ENCODE data around the gene F2. TPM values are rescaled to one million over a fixed set of nuclear protein-coding genes. Genes with fewer than 3 reads are reported as not detected.
A peak's percentile ranks its signal among the peaks of the same experiment; 100 is the strongest.

The F2 gene
- total RNA-seq, 2 experiments from 2014 or later, result 0.16 TPM; not detected in 1

- no peaks in the 10 kb centered on the region for H3K4me1 Mint-ChIP-seq (ENCODE audit: low read depth)
- peaks cover 12% of the 10 kb centered on the region for H3K36me3 Mint-ChIP-seq (ENCODE audit: low read depth)
- ATAC-seq (no peak), DNase-seq (no peak)
- H3K27me3 Mint-ChIP-seq (ENCODE audit: low read depth), result no peaks in the 10 kb centered on the region
- no peak overlapping the region for H3K27ac Mint-ChIP-seq
- ChIA-PET POLR2A (no interaction called here), CTCF (no interaction called here)
- H3K4me3 Mint-ChIP-seq, result no peak overlapping the region
- no peaks in the 10 kb centered on the region for H3K9me3 Mint-ChIP-seq (ENCODE audit: insufficient read depth)
These were observed 17.6 kb downstream of the F2 start for GRCh38 chr11:46736615-46737014.

- Mint-ChIP-seq H3K36me3 (ENCODE audit: low read depth) (peaks cover 23% of the 10 kb centered on the region), H3K4me3 (no peak overlapping the region), H3K4me1 (ENCODE audit: low read depth) (no peaks in the 10 kb centered on the region), H3K9me3 (ENCODE audit: insufficient read depth) (no peaks in the 10 kb centered on the region), H3K27ac (no peak overlapping the region), H3K27me3 (ENCODE audit: low read depth) (no peaks in the 10 kb centered on the region)
- DNase-seq (no peak), ATAC-seq (no peak)
- CTCF ChIA-PET, result no interaction called here
- POLR2A ChIA-PET, result interaction anchor here (0.6 kb wide), 1 partner anchor 65 kb away, joined by 4 read pairs; no protein-coding TSS in a partner anchor
These were observed 18.7 kb downstream of the F2 start for GRCh38 chr11:46737699-46738098.

- H3K27ac Mint-ChIP-seq, result peak overlapping the region; percentile 26
- no peaks in the 10 kb centered on the region for H3K27me3 Mint-ChIP-seq (ENCODE audit: low read depth)
- no peaks in the 10 kb centered on the region for H3K9me3 Mint-ChIP-seq (ENCODE audit: insufficient read depth)
- ATAC-seq, result no peak
- peaks cover 33% of the 10 kb centered on the region for H3K36me3 Mint-ChIP-seq (ENCODE audit: low read depth)
- POLR2A ChIA-PET, result interaction anchor here (1.1 kb wide), 1 partner anchor 38 kb away, joined by 5 read pairs; the partner anchor contains the start of genes ARHGAP1 and ZNF408
- no peaks in the 10 kb centered on the region for H3K4me1 Mint-ChIP-seq (ENCODE audit: low read depth)
- no peak overlapping the region for H3K4me3 Mint-ChIP-seq
- CTCF ChIA-PET, result no interaction called here
- no peak for DNase-seq
These were observed 19.9 kb downstream of the F2 start for GRCh38 chr11:46738887-46739286.

- H3K36me3 Mint-ChIP-seq (ENCODE audit: low read depth), result peaks cover 55% of the 10 kb centered on the region
- POLR2A ChIA-PET, result interaction anchor here (1.0 kb wide), 1 partner anchor 12 kb away, joined by 3 read pairs; no protein-coding TSS in a partner anchor
- DNase-seq (no peak), ATAC-seq (no peak)
- CTCF ChIA-PET, result no interaction called here
- H3K27ac Mint-ChIP-seq, result peak overlapping the region; percentile 34
- no peak overlapping the region for H3K4me3 Mint-ChIP-seq
- no peaks in the 10 kb centered on the region for H3K4me1 Mint-ChIP-seq (ENCODE audit: low read depth)
- no peaks in the 10 kb centered on the region for H3K9me3 Mint-ChIP-seq (ENCODE audit: insufficient read depth)
- no peaks in the 10 kb centered on the region for H3K27me3 Mint-ChIP-seq (ENCODE audit: low read depth)
These were observed 22.8 kb downstream of the F2 start for GRCh38 chr11:46741600-46742484.

GRCh38 chr11:46743043-46743442, 24.0 kb downstream of the F2 start:
- peaks cover 59% of the 10 kb centered on the region for H3K36me3 Mint-ChIP-seq (ENCODE audit: low read depth)
- H3K27me3 Mint-ChIP-seq (ENCODE audit: low read depth), result no peaks in the 10 kb centered on the region
- no peak overlapping the region for H3K27ac Mint-ChIP-seq
- no peaks in the 10 kb centered on the region for H3K4me1 Mint-ChIP-seq (ENCODE audit: low read depth)
- ChIA-PET POLR2A (no interaction called here), CTCF (interaction anchor here (1.0 to 1.1 kb wide), 2 partner anchors 43 to 353 kb away, joined by 3 to 4 read pairs; no protein-coding TSS in a partner anchor)
- H3K4me3 Mint-ChIP-seq, result no peak overlapping the region
- DNase-seq (no peak), ATAC-seq (no peak)
- no peaks in the 10 kb centered on the region for H3K9me3 Mint-ChIP-seq (ENCODE audit: insufficient read depth)

- Mint-ChIP-seq H3K27ac (peak overlapping the region; percentile 22), H3K4me1 (ENCODE audit: low read depth) (no peaks in the 10 kb centered on the region), H3K36me3 (ENCODE audit: low read depth) (peaks cover 59% of the 10 kb centered on the region), H3K4me3 (no peak overlapping the region), H3K27me3 (ENCODE audit: low read depth) (no peaks in the 10 kb centered on the region), H3K9me3 (ENCODE audit: insufficient read depth) (no peaks in the 10 kb centered on the region)
- no peak for DNase-seq
- no peak for ATAC-seq
- POLR2A ChIA-PET, result interaction anchor here (0.6 kb wide), 1 partner anchor 114 kb away, joined by 3 read pairs; no protein-coding TSS in a partner anchor
- CTCF ChIA-PET, result interaction anchor here (1.0 to 1.1 kb wide), 2 partner anchors 44 to 354 kb away, joined by 3 to 4 read pairs; no protein-coding TSS in a partner anchor
These were observed 24.8 kb downstream of the F2 start for GRCh38 chr11:46743693-46744339.

- Mint-ChIP-seq H3K27ac (no peak overlapping the region), H3K4me1 (ENCODE audit: low read depth) (no peaks in the 10 kb centered on the region), H3K36me3 (ENCODE audit: low read depth) (peaks cover 63% of the 10 kb centered on the region), H3K9me3 (ENCODE audit: insufficient read depth) (no peaks in the 10 kb centered on the region), H3K4me3 (no peak overlapping the region), H3K27me3 (ENCODE audit: low read depth) (no peaks in the 10 kb centered on the region)
- DNase-seq (no peak), ATAC-seq (no peak)
- ChIA-PET CTCF (no interaction called here), POLR2A (no interaction called here)
These were observed 26.3 kb downstream of the F2 start for GRCh38 chr11:46745328-46745727.

GRCh38 chr11:46745995-46746394, 27.0 kb downstream of the F2 start:
- ATAC-seq (no peak), DNase-seq (no peak)
- Mint-ChIP-seq H3K36me3 (ENCODE audit: low read depth) (peaks cover 69% of the 10 kb centered on the region), H3K9me3 (ENCODE audit: insufficient read depth) (no peaks in the 10 kb centered on the region), H3K4me1 (ENCODE audit: low read depth) (no peaks in the 10 kb centered on the region), H3K27me3 (ENCODE audit: low read depth) (no peaks in the 10 kb centered on the region), H3K27ac (no peak overlapping the region), H3K4me3 (no peak overlapping the region)
- ChIA-PET POLR2A (no interaction called here), CTCF (no interaction called here)

- Mint-ChIP-seq H3K9me3 (ENCODE audit: insufficient read depth) (no peaks in the 10 kb centered on the region), H3K27ac (no peak overlapping the region), H3K4me1 (ENCODE audit: low read depth) (no peaks in the 10 kb centered on the region), H3K36me3 (ENCODE audit: low read depth) (peaks cover 65% of the 10 kb centered on the region), H3K4me3 (no peak overlapping the region), H3K27me3 (ENCODE audit: low read depth) (no peaks in the 10 kb centered on the region)
- ChIA-PET CTCF (interaction anchor here (0.6 to 0.7 kb wide), 3 partner anchors 46 to 959 kb away, joined by 3 to 5 read pairs (median 3); partner anchors contain the start of gene ZNF408), POLR2A (no interaction called here)
- DNase-seq (no peak), ATAC-seq (no peak)
These were observed 28.1 kb downstream of the F2 start for GRCh38 chr11:46747150-46747549.

GRCh38 chr11:46755962-46756361, 36.9 kb downstream of the F2 start:
- no peak for DNase-seq
- H3K4me1 Mint-ChIP-seq (ENCODE audit: low read depth), result peaks cover 5% of the 10 kb centered on the region
- no peaks in the 10 kb centered on the region for H3K27me3 Mint-ChIP-seq (ENCODE audit: low read depth)
- no peak overlapping the region for H3K4me3 Mint-ChIP-seq
- H3K27ac Mint-ChIP-seq, result no peak overlapping the region
- ATAC-seq, result no peak
- peaks cover 66% of the 10 kb centered on the region for H3K36me3 Mint-ChIP-seq (ENCODE audit: low read depth)
- H3K9me3 Mint-ChIP-seq (ENCODE audit: insufficient read depth), result no peaks in the 10 kb centered on the region
- POLR2A ChIA-PET, result no interaction called here
- CTCF ChIA-PET, result no interaction called here

GRCh38 chr11:46759196-46759595, 40.2 kb downstream of the F2 start:
- Mint-ChIP-seq H3K36me3 (ENCODE audit: low read depth) (peaks cover 71% of the 10 kb centered on the region), H3K27ac (no peak overlapping the region), H3K4me3 (no peak overlapping the region), H3K4me1 (ENCODE audit: low read depth) (peaks cover 5% of the 10 kb centered on the region), H3K27me3 (ENCODE audit: low read depth) (no peaks in the 10 kb centered on the region), H3K9me3 (ENCODE audit: insufficient read depth) (no peaks in the 10 kb centered on the region)
- ChIA-PET CTCF (no interaction called here), POLR2A (no interaction called here)
- DNase-seq (no peak), ATAC-seq (no peak)

GRCh38 chr11:46760429-46761128, 41.6 kb downstream of the F2 start:
- Mint-ChIP-seq H3K9me3 (ENCODE audit: insufficient read depth) (no peaks in the 10 kb centered on the region), H3K27ac (no peak overlapping the region), H3K36me3 (ENCODE audit: low read depth) (peaks cover 69% of the 10 kb centered on the region), H3K27me3 (ENCODE audit: low read depth) (no peaks in the 10 kb centered on the region), H3K4me1 (ENCODE audit: low read depth) (peaks cover 5% of the 10 kb centered on the region), H3K4me3 (no peak overlapping the region)
- ATAC-seq, result no peak
- ChIA-PET CTCF (no interaction called here), POLR2A (no interaction called here)
- DNase-seq, result no peak

All from activated CD8-positive, alpha-beta T cell treated with anti-CD3 and anti-CD28 coated beads, Interleukin-2, amount 10 ng/mL, durations not matched to agents 7 days and 5 days (primary cell).